ENCODE measurements around the gene RING1.
"Not testable (repeated sequence)": the region's sequence is repeated elsewhere in the genome, so short reads cannot be mapped to it uniquely, and the experiment has no call there.

The RING1 gene

DNA sequence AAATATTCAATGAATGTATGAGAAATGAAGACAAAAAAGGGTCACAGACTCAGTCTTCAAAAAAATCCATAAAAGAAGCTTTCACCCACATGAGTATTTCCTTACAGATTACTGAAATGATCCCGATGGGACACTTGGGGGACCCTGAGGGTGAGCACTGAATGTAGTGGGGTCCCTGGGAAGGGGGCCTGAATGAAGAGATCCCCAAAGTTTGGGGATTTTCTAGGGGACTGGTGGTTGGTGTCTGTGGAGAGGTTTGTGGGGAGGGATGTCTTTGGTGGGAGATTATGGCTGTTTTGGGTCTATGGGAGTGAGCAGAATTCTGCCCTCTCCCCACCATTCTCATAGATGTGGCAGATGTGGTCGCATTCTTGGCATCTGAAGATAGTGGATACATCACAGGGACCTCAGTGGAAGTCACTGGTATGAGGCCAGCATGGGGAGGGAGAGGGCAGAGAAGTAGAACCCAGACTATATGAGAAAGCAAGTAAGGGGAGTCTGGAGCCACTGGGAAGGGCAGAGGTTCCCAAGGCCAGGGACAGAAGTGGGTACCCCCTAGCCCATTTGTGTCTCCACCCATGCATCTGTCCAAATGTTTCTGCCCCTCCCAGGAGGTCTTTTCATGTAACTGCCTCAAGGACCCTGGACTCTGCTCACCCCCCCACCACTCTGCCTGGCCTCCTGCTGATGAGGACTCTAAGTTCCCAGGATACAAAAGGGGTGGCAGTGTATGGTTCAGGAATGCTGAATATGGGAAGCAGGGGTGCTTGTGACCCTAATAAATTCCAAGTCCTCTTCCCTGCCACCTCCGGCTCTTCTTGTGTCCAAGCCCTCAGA is 2.1 kb upstream of the RING1 start:
- DNase-seq: peak in 1 of 14 donors; percentile 13

DNA sequence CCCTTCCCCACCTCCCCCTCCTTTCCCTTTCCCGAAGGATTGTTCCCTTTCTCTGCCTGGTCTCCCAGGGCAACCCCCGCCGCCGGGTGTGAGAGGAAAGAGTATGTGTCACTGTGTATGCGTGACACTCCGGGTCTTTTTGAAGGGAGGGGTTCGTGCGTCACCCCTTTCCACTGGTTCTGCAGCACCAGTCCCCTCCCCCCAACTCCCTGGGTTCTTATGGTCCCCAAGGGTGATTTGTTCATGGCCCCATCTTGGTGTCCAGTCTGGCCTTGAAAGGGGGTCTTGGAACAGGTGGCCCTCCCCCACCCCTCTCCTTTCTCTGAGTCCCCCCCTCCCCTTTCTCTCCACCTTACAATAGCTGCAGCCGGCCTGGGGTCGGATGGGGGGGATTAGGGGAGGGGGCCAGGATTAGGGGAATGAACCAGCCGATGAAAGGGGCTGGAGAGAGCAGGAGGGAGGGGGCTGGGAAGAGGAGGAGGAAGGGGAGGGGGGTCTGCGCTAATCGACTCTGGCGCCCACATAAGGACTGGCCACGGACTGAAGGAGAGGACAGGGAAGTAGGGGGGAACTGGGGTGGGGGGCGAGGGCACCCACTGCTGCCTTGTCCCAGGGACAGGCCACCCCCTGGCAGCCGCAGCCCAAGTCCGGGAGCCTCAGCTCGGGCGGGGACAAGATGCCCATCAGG is 1.3 kb upstream of the RING1 start:
- DNase-seq: peak in 2 of 14 donors; percentile 25 to 68

DNA sequence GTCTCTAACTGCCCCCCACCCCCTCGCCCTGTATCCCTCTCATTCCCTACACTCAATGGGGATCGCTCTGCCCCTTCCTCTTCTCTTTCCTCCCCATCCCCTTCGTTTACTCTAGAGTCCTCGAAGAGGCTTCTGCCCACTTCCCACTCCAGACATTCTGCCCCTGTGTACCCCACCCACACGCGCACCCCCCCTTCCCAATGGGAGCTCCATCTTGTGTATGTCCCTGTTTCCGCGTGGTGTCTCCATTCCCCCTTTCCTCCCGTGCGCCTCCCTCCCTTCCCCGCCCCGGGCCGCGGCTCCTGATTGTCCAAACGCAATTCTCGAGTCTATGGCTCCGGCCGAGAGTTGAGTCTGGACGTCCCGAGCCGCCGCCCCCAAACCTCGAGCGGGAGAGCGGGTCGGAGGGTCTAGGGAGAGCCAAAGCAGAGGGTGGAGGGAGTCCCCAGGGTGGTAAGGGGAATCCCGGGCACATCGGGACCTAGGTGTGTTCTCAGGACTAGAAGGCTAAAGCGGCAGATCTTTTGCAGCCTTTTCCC is 679 bp upstream of the RING1 start:
- peak in 4 of 14 donors; percentile 46 to 71 (median 58) for DNase-seq

DNA sequence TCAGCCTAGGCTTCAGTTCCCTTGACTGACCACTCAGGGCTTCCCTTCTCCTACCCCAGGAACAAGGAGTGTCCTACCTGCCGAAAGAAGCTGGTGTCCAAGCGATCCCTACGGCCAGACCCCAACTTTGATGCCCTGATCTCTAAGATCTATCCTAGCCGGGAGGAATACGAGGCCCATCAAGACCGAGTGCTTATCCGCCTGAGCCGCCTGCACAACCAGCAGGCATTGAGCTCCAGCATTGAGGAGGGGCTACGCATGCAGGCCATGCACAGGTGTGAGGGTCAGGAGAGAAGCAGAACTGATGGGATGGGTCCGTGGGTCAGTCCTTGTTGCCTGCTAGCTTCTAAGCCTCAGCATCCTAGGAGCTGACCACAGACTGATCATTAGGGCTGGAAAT is 1.6 kb downstream of the RING1 start:
- DNase-seq: no peak

DNA sequence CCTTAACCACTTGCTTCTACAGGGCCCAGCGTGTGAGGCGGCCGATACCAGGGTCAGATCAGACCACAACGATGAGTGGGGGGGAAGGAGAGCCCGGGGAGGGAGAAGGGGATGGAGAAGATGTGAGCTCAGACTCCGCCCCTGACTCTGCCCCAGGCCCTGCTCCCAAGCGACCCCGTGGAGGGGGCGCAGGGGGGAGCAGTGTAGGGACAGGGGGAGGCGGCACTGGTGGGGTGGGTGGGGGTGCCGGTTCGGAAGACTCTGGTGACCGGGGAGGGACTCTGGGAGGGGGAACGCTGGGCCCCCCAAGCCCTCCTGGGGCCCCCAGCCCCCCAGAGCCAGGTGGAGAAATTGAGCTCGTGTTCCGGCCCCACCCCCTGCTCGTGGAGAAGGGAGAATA is 2.8 kb downstream of the RING1 start:
- DNase-seq: no peak

DNA sequence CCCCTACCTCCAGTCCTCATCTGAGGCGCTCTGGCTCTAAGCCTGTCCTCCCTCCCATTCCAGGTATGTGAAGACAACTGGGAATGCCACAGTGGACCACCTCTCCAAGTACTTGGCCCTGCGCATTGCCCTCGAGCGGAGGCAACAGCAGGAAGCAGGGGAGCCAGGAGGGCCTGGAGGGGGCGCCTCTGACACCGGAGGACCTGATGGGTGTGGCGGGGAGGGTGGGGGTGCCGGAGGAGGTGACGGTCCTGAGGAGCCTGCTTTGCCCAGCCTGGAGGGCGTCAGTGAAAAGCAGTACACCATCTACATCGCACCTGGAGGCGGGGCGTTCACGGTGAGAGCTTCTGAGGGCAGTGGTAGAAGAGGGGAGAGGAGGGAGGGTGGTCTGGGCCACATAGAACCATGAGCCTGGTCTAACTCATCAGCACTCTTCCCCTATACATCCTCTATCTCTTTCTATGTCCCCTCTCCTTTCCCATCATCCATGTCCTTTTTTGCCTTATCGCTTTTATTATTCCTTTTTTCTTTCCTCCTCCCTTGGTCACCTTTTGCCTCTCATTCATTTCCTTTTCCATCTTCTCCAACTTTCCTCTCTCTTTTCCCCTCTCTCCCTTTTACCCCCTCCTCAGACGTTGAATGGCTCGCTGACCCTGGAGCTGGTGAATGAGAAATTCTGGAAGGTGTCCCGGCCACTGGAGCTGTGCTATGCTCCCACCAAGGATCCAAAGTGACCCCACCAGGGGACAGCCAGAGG is 3.5 kb downstream of the RING1 start:
- DNase-seq: no peak

DNA sequence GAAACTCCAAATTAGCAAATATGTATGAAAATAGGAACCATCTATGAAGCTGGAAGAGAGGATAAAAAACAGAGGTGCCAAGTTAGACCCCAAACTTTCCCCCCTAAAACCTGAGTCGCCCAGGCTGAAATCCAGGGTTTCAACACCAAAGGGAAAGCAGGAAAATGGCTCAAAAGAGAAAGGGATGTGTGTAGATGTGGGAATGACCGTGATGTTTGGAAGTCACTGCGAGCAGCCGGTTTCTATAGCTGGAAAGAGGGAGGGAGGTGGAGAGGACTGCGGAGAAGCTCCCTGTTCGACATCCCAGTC is 4.5 kb downstream of the RING1 start:
- DNase-seq: no peak

DNA sequence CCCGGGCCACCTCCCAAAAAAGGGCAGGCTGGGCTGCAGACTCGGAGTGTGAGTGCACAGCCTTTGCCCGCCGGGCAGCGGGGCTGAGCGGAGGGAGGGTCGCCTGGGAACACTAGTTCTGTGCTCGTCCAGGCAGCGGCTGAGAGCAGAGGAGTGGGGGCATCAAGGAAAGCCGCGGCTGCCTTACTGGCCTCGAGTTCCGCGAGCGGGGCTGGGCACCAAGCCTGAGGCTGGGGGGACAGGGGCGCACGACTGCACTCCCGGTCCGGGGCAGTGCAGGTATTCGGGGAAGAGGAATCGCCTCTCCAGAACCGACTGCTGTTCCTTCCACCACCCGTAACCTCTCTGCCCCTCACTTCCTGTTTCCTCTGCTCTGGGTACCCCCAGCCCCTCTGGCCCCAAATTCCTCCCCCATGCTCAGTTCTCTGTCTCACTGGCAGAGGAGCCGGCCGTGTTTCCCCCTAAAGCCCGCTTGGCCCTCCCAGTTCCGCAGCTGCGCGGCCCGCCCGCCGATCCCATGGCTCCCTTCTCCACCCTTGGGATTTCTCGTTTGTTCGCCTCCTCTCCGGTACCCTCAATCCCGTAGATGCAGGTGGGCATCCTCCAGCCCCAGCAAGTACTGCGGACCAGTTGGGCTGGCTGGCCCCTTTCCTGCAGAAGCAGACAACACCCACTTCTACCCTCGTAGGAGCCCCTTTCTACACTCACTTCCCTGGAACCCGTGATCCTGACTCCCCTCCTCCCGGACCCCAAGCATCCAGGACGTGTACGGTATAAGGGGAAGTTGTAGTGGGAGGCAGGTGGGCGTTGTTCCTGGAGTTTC is 5.1 kb downstream of the RING1 start:
- peak in 2 of 14 donors; percentile 33 to 39 for DNase-seq

DNA sequence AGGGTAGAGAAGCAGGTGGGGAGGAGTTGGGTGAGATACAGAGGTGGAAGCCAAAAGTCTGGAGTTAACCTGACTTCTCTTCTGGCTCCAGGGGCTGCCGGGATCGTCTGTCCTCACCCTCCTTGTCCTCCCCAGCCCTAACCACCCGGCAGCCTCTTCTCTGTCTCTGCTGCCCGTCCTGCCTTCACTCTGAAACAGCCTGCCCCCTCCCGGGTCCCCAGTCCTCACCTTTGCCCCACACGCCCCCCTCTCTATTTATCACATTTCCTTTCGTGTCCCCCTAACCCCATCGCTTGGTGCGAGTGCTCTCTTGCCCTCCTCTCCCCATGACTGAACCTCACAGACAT is 5.7 kb downstream of the RING1 start:
- no peak for DNase-seq

DNA sequence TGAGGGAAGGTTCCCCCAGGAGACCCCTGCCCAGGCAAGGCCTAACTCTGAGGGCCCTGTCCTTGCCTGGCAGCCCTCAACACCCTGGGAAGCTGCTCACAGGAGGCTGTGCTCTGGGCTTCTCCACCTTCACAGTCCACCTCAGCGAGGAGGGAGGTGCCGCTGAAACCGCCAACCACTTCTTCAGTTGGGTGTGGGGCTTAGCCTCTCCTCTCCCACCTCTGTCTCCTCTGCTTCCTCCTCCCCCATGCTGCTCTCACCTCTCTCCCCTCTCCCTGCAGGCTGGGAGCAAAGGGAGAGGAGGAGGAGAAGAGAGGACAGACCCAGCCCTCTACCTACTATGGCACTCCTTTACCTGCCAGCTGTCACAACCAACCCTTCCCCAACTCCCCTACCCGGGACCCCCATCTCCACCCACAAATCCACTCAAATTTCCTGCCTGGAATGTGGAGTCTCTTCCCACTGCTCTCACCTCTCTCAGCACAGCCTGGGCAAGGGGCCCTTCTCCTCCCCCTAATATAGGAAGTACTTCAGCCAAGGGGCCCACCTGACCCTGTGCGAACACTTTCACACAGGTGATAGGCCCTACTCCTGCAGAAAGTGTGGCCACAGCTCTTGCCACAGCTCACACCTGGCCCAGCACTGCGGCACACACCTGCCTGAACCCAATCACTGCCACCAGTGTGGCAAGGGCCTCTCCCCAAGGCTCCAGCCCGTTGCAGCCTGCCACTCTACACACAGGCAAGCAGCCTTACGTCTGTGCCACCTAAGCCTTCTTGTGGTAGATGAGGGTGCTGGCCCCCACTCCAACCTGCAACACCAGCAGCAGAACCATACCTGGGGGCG is 7.2 kb downstream of the RING1 start:
- no peak for DNase-seq

DNA sequence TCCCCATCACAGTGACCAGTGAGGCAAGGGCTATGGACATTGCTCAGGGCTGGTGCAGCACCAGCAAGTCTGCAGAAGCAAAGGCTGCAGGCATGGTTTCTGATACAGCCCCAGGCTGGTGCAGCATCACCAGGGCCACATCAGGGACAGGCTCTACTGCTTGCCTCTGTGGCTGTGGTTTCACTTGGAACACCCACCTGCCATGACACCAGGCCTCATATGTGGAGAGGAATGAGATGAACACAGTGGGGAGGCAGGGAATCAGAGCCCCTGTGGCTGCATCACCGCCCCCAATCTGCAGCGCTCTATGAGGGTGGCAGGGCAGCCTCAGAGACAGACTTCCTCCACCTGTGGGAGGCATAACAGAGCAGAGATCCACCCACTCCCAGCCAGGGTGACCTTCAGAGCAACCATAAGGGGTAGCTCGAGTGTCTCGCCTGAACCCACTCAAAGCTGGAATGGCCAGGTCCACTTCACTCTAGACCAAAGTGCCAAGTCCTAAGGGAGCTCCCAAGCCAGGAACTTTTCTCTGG is 7.9 kb downstream of the RING1 start:
- no peak for DNase-seq

DNA sequence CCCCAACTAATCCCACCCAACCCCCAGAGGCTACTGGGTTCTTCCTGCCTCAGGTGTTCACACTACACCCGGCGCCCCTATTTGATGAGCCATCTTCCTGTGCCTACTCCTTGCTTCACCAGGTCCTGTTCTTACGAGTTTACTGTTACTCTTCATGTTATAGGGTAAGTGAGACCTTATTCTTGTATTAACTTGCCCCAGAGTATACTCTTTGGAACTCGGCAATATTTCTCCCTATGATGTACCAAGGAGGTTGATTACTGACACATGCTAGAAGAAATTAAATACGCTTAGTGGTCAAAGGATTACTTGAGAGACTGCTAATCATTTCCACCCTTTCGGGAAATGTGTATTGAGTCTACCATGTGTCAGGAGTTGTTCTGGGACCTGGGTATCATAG is 8.9 kb downstream of the RING1 start:
- no peak for DNase-seq

DNA sequence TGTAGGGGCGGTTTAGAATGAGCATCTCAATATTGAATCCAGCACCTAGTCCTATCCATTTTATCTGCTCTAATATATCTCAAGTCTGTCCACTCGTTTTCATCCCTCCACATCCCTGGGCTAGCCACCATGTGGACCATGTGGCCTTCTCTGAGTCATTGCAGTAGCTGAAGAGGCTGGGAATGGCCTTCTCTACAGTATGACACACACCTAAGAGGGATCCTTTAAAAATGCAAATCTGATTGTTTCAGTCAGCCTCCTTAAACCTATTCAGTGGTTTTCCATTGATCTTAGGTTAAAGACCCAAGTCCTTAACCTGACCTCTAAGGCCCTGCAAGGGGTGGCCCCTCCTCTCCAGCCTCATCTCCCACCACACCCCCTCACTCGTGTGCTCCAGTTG is 9.4 kb downstream of the RING1 start:
- no peak for DNase-seq

DNA sequence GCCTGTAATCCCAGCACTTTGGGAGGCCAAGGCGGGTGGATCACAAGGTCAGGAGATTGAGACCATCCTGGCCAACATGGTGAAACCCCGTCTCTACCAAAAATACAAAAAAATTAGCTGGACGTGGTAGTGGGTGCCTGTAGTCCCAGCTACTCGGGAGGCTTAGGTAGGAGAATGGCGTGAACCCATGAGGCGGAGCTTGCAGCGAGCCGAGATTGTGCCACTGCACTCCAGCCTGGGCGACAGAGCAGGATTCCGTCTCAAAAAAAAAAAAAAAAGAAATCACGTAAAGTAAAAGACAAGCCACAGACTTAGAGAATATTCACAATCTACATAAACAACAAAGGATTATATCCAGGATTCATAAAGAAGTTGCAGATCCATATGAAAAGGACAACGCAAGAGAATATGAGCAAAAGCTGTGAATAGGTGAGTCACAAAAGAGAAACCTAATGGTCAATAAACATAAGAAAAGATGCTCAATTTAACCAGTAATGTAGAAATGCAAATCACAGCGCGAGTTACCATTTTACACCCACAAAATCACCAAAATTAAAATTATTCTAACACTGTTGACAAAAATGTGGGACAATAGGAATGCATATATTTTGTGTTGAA is 18.3 kb downstream of the RING1 start:
- not testable (repeated sequence) for DNase-seq

DNA sequence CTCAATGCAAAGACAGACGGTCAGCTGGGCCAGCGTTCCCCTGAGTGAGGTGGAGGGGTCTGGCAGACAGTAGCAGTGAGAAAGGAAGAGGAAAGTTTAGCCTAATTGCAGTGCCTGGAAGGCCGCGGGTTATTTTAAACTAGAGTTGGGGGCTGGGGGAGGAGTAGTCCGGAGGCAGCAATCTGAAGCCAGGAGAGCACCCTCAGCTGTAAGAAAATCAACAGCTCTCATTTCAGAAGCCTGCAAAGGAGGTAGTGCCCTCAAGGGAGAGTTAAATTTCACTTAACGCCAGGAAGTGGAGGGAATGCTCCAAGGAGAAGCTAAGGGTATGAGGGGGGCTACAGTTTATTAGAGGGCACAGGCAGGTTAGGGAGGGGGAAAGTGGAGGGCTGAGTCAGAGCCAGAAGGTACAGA is 26.9 kb downstream of the RING1 start:
- no peak for DNase-seq

DNA sequence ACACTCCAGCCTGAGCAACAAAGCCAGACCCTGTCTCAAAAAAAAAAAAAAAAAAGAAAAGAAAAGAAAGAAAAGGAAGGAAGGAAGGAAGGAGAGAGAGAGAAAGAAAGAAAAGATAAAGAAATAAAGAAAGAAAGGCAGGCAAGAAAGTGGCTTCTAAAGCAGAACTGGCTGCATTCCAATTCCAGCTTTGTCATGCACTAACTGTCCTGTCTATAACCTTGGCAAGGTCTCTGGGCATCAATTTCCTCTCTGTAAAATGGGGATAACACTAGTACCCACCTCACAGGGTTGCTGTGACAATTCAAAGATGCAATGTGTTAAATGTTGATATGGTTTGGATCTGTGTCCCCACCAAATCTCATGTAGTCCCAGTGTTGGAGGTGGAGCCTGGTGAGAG is 28.0 kb downstream of the RING1 start:
- no peak for DNase-seq

DNA sequence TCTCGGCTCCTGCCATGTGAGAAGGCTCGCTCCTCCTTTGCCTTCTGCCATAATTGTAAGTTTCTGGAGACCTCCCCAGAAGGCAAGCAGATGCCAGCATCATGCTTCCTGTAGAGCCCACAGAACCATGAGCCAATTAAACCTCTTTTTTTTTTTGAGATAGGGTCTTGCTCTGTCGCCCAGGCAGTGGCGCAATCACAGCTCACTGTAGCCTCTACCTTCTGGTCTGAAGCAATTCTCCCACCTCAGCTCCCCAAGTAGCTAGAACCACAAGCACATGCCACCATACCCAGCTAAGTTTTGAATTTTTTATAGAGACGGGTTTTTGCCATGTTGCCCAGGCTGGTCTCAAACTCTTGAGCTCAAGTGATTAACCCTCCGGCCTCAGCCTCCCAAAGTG is 28.6 kb downstream of the RING1 start:
- no peak for DNase-seq

DNA sequence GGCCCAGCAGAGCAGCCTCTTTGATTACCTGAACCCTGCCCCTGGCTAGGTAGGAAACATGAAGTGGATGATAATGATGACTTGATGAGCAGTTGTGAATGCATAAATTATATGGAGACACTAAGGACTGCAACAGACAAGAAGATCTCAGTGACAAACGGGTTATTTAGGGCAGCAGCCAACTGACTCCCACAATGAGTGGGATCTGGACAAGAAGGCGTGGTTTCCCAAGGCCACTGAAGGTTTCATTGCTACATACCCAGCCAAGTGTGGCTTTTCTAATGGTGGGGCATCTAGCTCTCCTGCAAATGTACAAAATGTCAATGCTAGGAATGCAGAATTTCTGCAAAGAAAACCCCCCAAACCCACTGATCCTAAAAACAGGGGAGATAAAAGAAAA is 29.4 kb downstream of the RING1 start:
- no peak for DNase-seq

DNA sequence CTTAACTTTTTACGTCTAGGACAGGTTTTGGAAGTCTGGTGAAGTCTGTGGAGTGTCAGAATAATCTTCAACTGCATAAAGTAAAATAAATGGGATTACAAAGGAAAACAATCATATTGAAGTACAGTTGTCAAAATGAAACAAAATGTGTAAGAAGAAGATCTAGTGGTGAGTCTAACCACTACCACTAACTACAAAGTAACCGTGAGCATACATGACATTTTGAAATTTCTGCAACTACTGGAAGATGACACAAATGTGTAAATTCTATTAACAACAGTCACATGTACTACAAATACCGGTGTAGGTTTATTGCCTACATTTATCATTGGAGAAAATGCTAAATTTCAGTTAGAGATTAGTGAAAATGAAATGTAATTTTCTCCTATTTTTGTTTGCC is 33.7 kb downstream of the RING1 start:
- no peak for DNase-seq

DNA sequence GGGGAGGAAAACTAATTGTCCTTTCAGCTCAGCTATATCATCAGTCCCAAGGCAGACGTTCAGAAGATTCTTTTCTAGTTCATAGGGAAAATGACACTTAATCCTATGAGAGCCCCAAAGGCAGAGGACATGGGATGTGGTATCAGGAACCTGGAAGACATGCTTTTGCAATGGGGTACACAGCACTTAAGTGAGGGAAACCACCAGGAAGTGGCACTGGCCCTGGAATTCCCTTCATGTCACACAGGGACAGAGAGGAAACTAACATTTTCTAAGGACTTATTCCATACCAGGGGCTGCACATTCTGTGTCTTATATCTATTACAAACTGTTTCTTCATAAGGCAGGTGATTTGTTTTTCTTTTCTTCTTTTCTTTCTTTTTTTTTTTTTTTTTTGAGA is 35.2 kb downstream of the RING1 start:
- DNase-seq: no peak

All from C1 segment of cervical spinal cord (tissue), 14 donors.